Mesothelial cell of epicardium (in vitro differentiated cells): ENCODE measurements around the gene PCED1B. TPM values are rescaled to one million over a fixed set of nuclear protein-coding genes. Genes with fewer than 3 reads are reported as not detected.
"Not testable (repeated sequence)": the region's sequence is repeated elsewhere in the genome, so short reads cannot be mapped to it uniquely, and the experiment has no call there.

Experiments used
- DNase-seq, 2 experiments: peaks; one replicate each; pipeline ENCODE4 v3.0.0; 2021; ENCODE audit warnings: low spot score in 2 of 2; ENCODE audit not compliant: unreplicated experiment in 2 of 2
- H3K27ac Mint-ChIP-seq: 2 replicates; pipeline ENCODE4 v1.8.0; 2021; ENCODE audit warnings: mixed read lengths
- H3K27me3 Mint-ChIP-seq: 2 replicates; pipeline ENCODE4 v1.8.0; 2021; ENCODE audit warnings: low read depth, mixed read lengths
- H3K36me3 Mint-ChIP-seq: 2 replicates; pipeline ENCODE4 v1.8.0; 2021; ENCODE audit warnings: mixed read lengths
- H3K4me1 Mint-ChIP-seq: 2 replicates; pipeline ENCODE4 v1.8.0; 2021; ENCODE audit warnings: mixed read lengths
- H3K4me3 Mint-ChIP-seq: 2 replicates; pipeline ENCODE4 v1.8.0; 2021; ENCODE audit warnings: mild to moderate bottlenecking, moderate library complexity, mixed read lengths
- H3K9me3 Mint-ChIP-seq: 2 replicates; pipeline ENCODE4 v1.8.0; 2021; ENCODE audit warnings: mixed read lengths
- CTCF ChIP-seq: fragments of 200-600 bp; sonication (generic); IDR thresholded peaks from one replicate; pipeline ENCODE4 v1.5.0; 2021; ENCODE audit warnings: antibody characterized with exemption; ENCODE audit not compliant: unreplicated experiment
- total RNA-seq: library from RNA; stranded (reverse); gene quantifications from 3 replicates; pipeline ENCODE4 v1.2.1, GENCODE V29; 2021

The PCED1B gene
- total RNA-seq, 1 donor from 2014 or later: 2.8 TPM

- Mint-ChIP-seq H3K36me3 (no peaks in the 10 kb centered on the region), H3K27ac (no peak overlapping the region), H3K4me3 (no peak overlapping the region), H3K27me3 (no peaks in the 10 kb centered on the region), H3K4me1 (peaks cover 10% of the 10 kb centered on the region), H3K9me3 (no peaks in the 10 kb centered on the region)
- DNase-seq: no peak
- TF ChIP-seq CTCF: no peak
Observed at GRCh38 chr12:47216150-47216677, 136.8 kb downstream of the PCED1B start.

- H3K9me3 Mint-ChIP-seq, H3K36me3 Mint-ChIP-seq, H3K4me3 Mint-ChIP-seq, DNase-seq, H3K27me3 Mint-ChIP-seq, H3K27ac Mint-ChIP-seq: not testable (repeated sequence)
- H3K4me1 Mint-ChIP-seq: peaks cover 11% of the 10 kb centered on the region
Observed at GRCh38 chr12:47217595-47217869, 138.1 kb downstream of the PCED1B start.

- no peak for TF ChIP-seq CTCF
- Mint-ChIP-seq H3K9me3 (no peaks in the 10 kb centered on the region), H3K27ac (no peak overlapping the region), H3K36me3 (no peaks in the 10 kb centered on the region), H3K4me3 (no peak overlapping the region), H3K27me3 (no peaks in the 10 kb centered on the region), H3K4me1 (peaks cover 18% of the 10 kb centered on the region)
- DNase-seq: no peak
Observed at GRCh38 chr12:47218191-47218654, 138.8 kb downstream of the PCED1B start.

- TF ChIP-seq CTCF: no peak
- H3K4me1 Mint-ChIP-seq: peaks cover 18% of the 10 kb centered on the region
- no peak overlapping the region for H3K4me3 Mint-ChIP-seq
Observed at GRCh38 chr12:47219243-47219642, 139.8 kb downstream of the PCED1B start.

GRCh38 chr12:47221256-47222023, 142.0 kb downstream of the PCED1B start:
- DNase-seq: no peak
- Mint-ChIP-seq H3K9me3 (no peaks in the 10 kb centered on the region), H3K27ac (no peak overlapping the region), H3K36me3 (no peaks in the 10 kb centered on the region), H3K27me3 (no peaks in the 10 kb centered on the region), H3K4me3 (no peak overlapping the region), H3K4me1 (peaks cover 24% of the 10 kb centered on the region)
- no peak for TF ChIP-seq CTCF

More at GRCh38 chr12:47219243-47219642, 139.8 kb downstream of the PCED1B start:
- no peaks in the 10 kb centered on the region for H3K9me3 Mint-ChIP-seq
- H3K27me3 Mint-ChIP-seq: no peaks in the 10 kb centered on the region
- DNase-seq: no peak
- H3K36me3 Mint-ChIP-seq: no peaks in the 10 kb centered on the region
- H3K27ac Mint-ChIP-seq: no peak overlapping the region

GRCh38 chr12:47222520-47223030, 143.2 kb downstream of the PCED1B start:
- Mint-ChIP-seq H3K4me1 (peaks cover 24% of the 10 kb centered on the region), H3K9me3 (no peaks in the 10 kb centered on the region), H3K36me3 (no peaks in the 10 kb centered on the region), H3K27me3 (no peaks in the 10 kb centered on the region), H3K4me3 (no peak overlapping the region), H3K27ac (peak overlapping the region; percentile 94)
- DNase-seq: no peak
- TF ChIP-seq CTCF: no peak
